Small intestine (tissue), 16 donors: Measurements from ENCODE around the gene OPTN. TPM values are rescaled to one million over a fixed set of nuclear protein-coding genes. Genes with fewer than 3 reads are reported as not detected.
"Not testable (repeated sequence)": the region's sequence is repeated elsewhere in the genome, so short reads cannot be mapped to it uniquely, and the experiment has no call there.

Experiments used
- DNase-seq, 2 donors: peaks; one replicate each; pipeline versions ENCODE4 v3.0.0 to v3.0.0-alpha.2; 2013
- FAIRE-seq: peaks from 2 replicates; lab custom pipeline; 2012; peaks lifted over from hg19 to GRCh38; lab: Jason Lieb, UNC
- H3K27ac ChIP-seq, 3 donors: one replicate each; pipeline ENCODE4 v1.5.1; 2013; ENCODE audit warnings: low read length in 2 of 3, mild to moderate bottlenecking in 2 of 3, control low read depth in 1 of 3, inconsistent platforms in 1 of 3, low read depth in 1 of 3, moderate library complexity in 1 of 3
- H3K27me3 ChIP-seq, 3 donors: one replicate each; pipeline ENCODE4 v1.6.1; 2013; ENCODE audit warnings: low read length in 3 of 3, inconsistent platforms in 1 of 3; ENCODE audit not compliant: control insufficient read depth in 3 of 3, insufficient read depth in 3 of 3
- H3K36me3 ChIP-seq, 3 donors: one replicate each; pipeline ENCODE4 v1.6.1; 2013; ENCODE audit warnings: low read length in 3 of 3, inconsistent platforms in 1 of 3, low read depth in 1 of 3, mild to moderate bottlenecking in 1 of 3, moderate library complexity in 1 of 3; ENCODE audit not compliant: control insufficient read depth in 3 of 3, insufficient read depth in 2 of 3
- H3K4me1 ChIP-seq, 3 donors: one replicate each; pipeline ENCODE4 v1.6.1; 2013; ENCODE audit warnings: low read length in 2 of 3, inconsistent platforms in 1 of 3, low read depth in 1 of 3, mild to moderate bottlenecking in 1 of 3, moderate library complexity in 1 of 3; ENCODE audit not compliant: control insufficient read depth in 3 of 3, insufficient read depth in 2 of 3
- H3K4me3 ChIP-seq, 3 donors: one replicate each; pipeline ENCODE4 v1.5.1; 2013; ENCODE audit warnings: low read length in 3 of 3, control low read depth in 1 of 3, inconsistent platforms in 1 of 3, low read depth in 1 of 3, mild to moderate bottlenecking in 1 of 3, moderate library complexity in 1 of 3
- H3K9me3 ChIP-seq, 2 donors: one replicate each; pipeline ENCODE4 v1.6.1; 2013; ENCODE audit warnings: low read depth in 1 of 2, low read length in 1 of 2; ENCODE audit not compliant: control insufficient read depth in 2 of 2, insufficient read depth in 1 of 2
- WGBS, 3 donors: extraction: QIAGEN DNeasy Blood & Tissue Kit; methylation state at CpG; one replicate each; pipeline ENCODE4 v1.1.7; 2013; 5-methylcytosine and 5-hydroxymethylcytosine counted together
- long read RNA-seq, 10 donors: transcript quantifications; one replicate each; lab custom pipeline, GENCODE V29; 2026
- polyA plus RNA-seq, 4 donors: library from polyadenylated mRNA; stranded (reverse) in 3 of 4; unstranded in 1 of 4; fragments of 200-250 nt in 3 of 4; fragments of 120-200 nt in 1 of 4; gene quantifications; one replicate each; pipeline versions ENCODE4 v1.2.1 to v1.2.3, GENCODE V29; 2013
- donor health status: healthy with polysubstance abuse.
- donor health status: control.
- donor health status: control.
- donor health status: Bipolar disorder and iron deficiency.
- donor health status: healthy.

The OPTN gene
- polyA plus RNA-seq, result 100 to 1,000 TPM in 1 of 4 donors, 10 to 100 TPM in 3; 41.7 to 106 (median 89.4) TPM
- long read RNA-seq, donor 1, transcript OPTN-205 (14 exons, 3,321 nt), result major isoform, 15 of 43 reads
- long read RNA-seq, donor 1, partial matches to known transcripts, result 25 of 43 reads
- long read RNA-seq, donor 1, other reads (novel, unspliced or antisense), result 0 of 43 reads
- long read RNA-seq, donor 2, partial matches to known transcripts, result 0 of 3 reads
- long read RNA-seq, donor 2, other reads (novel, unspliced or antisense), result 0 of 3 reads
- long read RNA-seq, donor 3, partial matches to known transcripts, result 0 of 3 reads
- long read RNA-seq, donor 3, other reads (novel, unspliced or antisense), result 0 of 3 reads
- long read RNA-seq, donor 4, partial matches to known transcripts, result 0 of 1 reads
- long read RNA-seq, donor 4, other reads (novel, unspliced or antisense), result 0 of 1 reads
- long read RNA-seq, donor 5, partial matches to known transcripts, result 6 of 6 reads
- long read RNA-seq, donor 5, other reads (novel, unspliced or antisense), result 0 of 6 reads
- long read RNA-seq, donor 6, transcript OPTN-205 (14 exons, 3,321 nt), result major isoform, 7 of 8 reads
- long read RNA-seq, donor 6, partial matches to known transcripts, result 0 of 8 reads
- long read RNA-seq, donor 6, other reads (novel, unspliced or antisense), result 0 of 8 reads
- long read RNA-seq, donor 7, result 0 reads
- long read RNA-seq, donor 8, partial matches to known transcripts, result 0 of 1 reads
- long read RNA-seq, donor 8, other reads (novel, unspliced or antisense), result 0 of 1 reads
- long read RNA-seq, donor 9, partial matches to known transcripts, result 0 of 3 reads
- long read RNA-seq, donor 9, other reads (novel, unspliced or antisense), result 0 of 3 reads
- long read RNA-seq, donor 10, transcript OPTN-205 (14 exons, 3,321 nt), result major isoform, 7 of 34 reads
- long read RNA-seq, donor 10, partial matches to known transcripts, result 27 of 34 reads
- long read RNA-seq, donor 10, other reads (novel, unspliced or antisense), result 0 of 34 reads

DNA sequence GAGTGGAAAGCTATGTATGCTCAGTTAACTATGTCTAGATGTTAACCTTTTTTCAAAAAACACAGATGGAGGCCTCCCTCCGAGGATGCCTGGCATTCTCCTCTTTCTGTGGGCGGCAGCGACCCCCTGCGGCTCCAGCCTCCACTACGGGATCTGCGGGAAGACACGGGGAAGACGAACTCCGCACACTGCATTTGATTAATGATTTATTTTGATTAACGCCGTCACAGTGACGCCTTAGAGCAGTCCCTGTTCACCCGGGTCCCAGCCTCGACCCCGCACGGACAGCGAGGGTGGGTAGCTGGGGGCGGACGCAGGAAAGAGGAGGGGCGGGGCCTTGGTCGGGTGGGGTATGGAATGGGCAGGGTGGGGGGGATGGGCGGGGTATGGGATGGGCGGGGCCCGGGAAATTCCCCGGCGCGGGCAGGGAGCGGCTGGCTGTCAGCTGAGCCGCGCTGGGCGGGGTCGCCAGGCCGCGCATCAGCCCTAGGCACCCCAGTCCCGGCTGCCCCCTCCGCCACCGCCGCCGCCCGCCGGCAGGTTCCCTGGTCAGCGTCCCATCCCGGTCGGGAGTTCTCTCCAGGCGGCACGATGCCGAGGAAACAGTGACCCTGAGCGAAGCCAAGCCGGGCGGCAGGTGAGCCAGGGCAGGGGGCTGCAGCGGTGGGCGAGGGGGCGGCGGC, at the start of gene OPTN:
Gene OPTN (plus strand): TSS at position 498 of the 683 bp plus-strand sequence. CDS start 8,960 bp downstream, outside the sequence.
- no peak for FAIRE-seq
- Histone ChIP-seq H3K4me3 (peak within 1 kb of the TSS; percentile 66 to 99 (median 67)), H3K9me3 (no peaks in the 10 kb centered on the region), H3K36me3 (peaks cover 0 to 3% (median 0%) of the 10 kb centered on the region in 3 donors), H3K27me3 (peaks cover 0 to 8% (median 0%) of the 10 kb centered on the region in 3 donors), H3K4me1 (peaks cover 4 to 10% (median 6%) of the 10 kb centered on the region in 3 donors), H3K27ac (peak within 1 kb of the TSS; percentile 87 to 99 (median 94))
- peak; percentile 82 to 93 for DNase-seq
- 0% methylated on average over 41 to 54 of the region's 54 CpGs for WGBS, 3 donors

DNA sequence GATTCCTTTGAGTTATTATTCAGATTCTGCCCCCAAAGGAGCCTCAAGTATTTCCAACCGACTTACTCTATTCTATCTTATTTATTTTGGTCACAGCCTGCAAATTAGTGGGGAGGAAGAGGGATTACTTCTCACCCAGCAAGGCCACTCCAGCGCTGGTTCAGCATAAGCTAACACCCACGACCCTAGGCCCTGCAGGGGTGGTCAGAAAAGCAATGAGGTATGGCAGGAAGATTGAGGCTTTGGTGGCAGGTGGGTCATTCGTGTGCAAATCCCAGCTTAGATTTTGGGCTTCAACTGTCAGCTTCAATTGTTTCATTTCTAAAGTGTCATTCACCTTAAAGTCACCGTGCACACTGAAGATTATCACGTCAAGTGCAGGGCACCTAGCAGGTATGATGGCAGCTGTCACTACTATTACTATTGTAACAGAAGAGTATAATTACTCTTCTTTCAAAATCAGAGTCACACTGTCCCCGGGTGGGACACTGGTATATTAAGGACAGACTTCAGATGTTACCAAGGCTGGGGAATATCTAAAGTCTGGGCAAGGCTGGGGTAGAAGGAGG, 48.8 kb upstream of the OPTN start:
- 46 to 60% (median 58%) methylated on average over 7 of the region's 7 CpGs for WGBS, 3 donors
- DNase-seq (no peak), FAIRE-seq (no peak)
- Histone ChIP-seq H3K27me3 (peaks cover 0 to 3% (median 0%) of the 10 kb centered on the region in 3 donors), H3K9me3 (no peaks in the 10 kb centered on the region), H3K36me3 (no peaks in the 10 kb centered on the region), H3K27ac (no peak overlapping the region), H3K4me3 (no peak overlapping the region), H3K4me1 (no peaks in the 10 kb centered on the region)

DNA sequence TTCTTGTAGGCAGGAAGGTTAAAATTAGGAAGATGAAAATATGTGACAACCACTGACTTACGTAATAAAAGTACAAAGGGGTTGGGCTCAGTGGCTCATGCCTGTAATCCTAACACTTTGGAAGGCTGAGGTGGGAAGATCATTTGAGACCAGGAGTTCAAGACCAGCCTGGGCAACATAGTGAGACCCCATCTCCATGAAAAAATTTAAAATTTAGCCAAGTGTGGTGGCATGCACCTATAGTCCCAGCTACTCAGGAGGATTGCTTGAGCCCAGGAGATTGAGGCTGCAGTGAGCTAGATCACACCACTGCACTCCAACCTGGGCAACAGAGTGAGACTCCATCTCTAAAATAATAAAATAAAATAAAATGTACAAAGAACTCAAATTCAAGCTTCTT, 46.8 kb upstream of the OPTN start:
- DNase-seq, H3K4me1 ChIP-seq, FAIRE-seq, H3K36me3 ChIP-seq, H3K27ac ChIP-seq, H3K27me3 ChIP-seq, H3K9me3 ChIP-seq, H3K4me3 ChIP-seq: not testable (repeated sequence)
- 67 to 90% (median 79%) methylated on average over 1 of the region's 1 CpG for WGBS, 3 donors

DNA sequence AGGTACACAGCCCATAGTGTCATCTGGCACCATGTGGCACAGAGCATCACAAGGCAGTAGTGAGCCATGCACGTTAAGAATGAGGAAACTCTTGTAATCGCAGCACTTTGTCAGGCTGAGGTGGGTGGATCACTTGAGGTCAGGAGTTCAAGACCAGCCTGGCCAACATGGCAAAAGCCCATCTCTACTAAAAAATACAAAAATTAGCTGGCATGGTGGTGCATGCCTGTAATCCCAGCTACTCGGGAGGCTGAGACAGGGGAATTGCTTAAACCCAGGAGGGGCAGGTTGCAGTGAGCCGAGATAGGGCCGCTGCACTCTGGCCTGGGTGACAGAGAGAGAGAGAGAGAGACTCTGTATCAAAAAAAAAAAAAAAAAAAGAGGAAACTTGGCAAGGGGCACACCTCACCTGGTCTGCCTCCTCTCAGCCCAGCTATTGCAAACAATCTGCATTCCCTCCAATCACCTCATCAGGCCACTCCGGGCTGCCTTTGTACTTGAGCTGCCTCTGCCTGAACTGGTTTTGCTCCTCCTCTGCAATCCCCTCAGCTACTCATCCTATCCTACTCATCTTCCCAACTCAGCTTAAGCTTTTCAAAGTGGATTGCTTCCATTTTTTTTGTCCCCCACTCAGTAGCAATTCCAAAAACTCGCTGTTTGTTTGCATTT, 46.0 kb upstream of the OPTN start:
- no peak overlapping the region for H3K27ac ChIP-seq
- WGBS, 3 donors, result 48 to 74% (median 69%) methylated on average over 7 of the region's 7 CpGs
- H3K36me3 ChIP-seq, result no peaks in the 10 kb centered on the region
- no peaks in the 10 kb centered on the region for H3K4me1 ChIP-seq
- no peaks in the 10 kb centered on the region for H3K9me3 ChIP-seq
- FAIRE-seq, result no peak
- peaks cover 0 to 3% (median 0%) of the 10 kb centered on the region in 3 donors for H3K27me3 ChIP-seq
- no peak for DNase-seq
- H3K4me3 ChIP-seq, result no peak overlapping the region

DNA sequence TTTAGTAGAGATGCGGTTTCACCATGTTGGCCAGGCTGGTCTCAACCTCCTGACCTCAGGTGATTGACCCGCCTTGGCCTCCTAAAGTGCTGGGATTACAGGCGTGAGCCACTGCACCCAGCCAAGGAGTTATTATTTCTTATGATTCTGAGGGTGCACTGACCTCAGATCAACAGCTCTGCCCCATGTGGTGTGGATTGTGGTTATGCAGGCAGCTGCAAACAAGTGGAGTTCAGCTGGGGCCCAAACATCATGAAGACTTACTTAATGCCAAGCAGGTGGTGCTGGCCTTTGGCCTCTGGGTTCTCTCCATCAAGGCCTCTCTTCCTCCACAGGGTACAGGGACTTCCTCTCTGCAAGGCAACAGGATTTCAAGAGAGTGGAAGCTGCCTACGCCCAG, 45.1 kb upstream of the OPTN start:
- no peaks in the 10 kb centered on the region for H3K4me1 ChIP-seq
- DNase-seq, result peak in 1 of 2 donors; percentile 19
- H3K9me3 ChIP-seq, result no peaks in the 10 kb centered on the region
- no peak overlapping the region for H3K4me3 ChIP-seq
- no peaks in the 10 kb centered on the region for H3K36me3 ChIP-seq
- WGBS, 3 donors, result 50 to 80% (median 59%) methylated on average over 4 of the region's 4 CpGs
- no peak for FAIRE-seq
- H3K27me3 ChIP-seq, result peaks cover 0 to 3% (median 0%) of the 10 kb centered on the region in 3 donors
- H3K27ac ChIP-seq, result no peak overlapping the region

DNA sequence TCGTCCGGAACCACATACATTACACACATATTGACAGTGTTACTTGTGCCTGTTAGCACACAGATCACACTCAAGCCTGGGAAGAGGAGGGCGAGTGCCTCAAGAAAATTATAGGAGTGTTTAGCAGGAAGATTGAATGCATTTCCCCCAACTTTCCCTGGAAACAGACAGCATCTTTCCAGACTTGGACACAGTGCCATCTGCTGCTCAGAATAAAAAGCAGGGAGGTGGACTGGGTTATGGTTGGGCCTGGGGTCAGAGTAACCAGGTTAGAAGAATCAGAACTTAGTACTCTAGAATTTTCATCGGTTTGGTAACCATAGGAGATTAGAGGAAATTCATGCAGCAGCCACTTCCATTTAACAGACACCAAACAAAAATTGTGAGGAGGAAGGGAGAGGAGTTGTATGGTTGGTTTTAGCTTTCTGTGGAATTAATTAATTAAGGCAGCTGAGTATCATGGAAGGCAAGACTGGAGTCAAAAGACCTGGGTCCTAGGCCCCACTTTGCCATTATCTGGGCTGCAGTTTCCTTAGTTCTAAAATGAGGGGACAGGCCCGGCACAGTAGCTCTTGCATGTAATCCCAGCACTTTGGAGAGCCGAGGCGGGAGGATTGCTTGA, 43.4 kb upstream of the OPTN start:
- Histone ChIP-seq H3K4me3 (no peak overlapping the region), H3K36me3 (no peaks in the 10 kb centered on the region), H3K27ac (no peak overlapping the region), H3K27me3 (peaks cover 0 to 3% (median 0%) of the 10 kb centered on the region in 3 donors), H3K4me1 (no peaks in the 10 kb centered on the region), H3K9me3 (no peaks in the 10 kb centered on the region)
- WGBS, 3 donors, result 80 to 90% (median 81%) methylated on average over 7 of the region's 7 CpGs
- DNase-seq, result peak; percentile 8 to 29
- FAIRE-seq, result no peak

DNA sequence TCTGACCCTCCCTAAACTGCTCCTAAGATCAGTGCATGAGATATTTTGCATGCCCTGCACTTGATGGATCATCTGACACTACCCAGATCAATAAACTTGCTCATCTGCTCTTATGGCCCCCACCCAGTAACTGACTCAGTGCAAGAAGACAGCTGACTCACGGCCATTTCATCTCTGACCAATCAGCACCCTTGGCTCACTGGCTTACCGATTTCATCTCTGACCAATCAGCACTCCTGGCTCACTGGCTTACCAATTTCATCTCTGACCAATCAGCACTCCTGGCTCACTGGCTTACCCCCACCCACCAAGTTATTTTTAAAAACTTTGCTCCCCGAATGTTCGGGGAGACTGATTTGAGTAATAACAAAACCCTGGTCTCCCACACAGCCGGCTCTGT, 37.2 kb upstream of the OPTN start:
- WGBS, 3 donors, result 77 to 82% (median 79%) methylated on average over 5 of the region's 5 CpGs
- no peak for DNase-seq
- H3K36me3 ChIP-seq, result no peaks in the 10 kb centered on the region
- no peak overlapping the region for H3K4me3 ChIP-seq
- H3K4me1 ChIP-seq, result no peaks in the 10 kb centered on the region
- no peak for FAIRE-seq
- H3K27me3 ChIP-seq, result peaks cover 0 to 1% (median 0%) of the 10 kb centered on the region in 3 donors
- H3K27ac ChIP-seq, result no peak overlapping the region
- no peaks in the 10 kb centered on the region for H3K9me3 ChIP-seq
